HepG2 (cell line): ENCODE measurements around the gene ERP27. TPM values are rescaled to one million over a fixed set of nuclear protein-coding genes. Genes with fewer than 3 reads are reported as not detected.

Source experiments
- ATAC-seq: fragments of 200-7000 bp; cut with Tn5 transposase; 3 replicates; pipeline ENCODE4 v1.9.1; 2020; ENCODE audit warnings: mild to moderate bottlenecking, moderate library complexity
- BruUV-seq: library from RNA; stranded (reverse); fragments of 400-500 nt; replicated peaks from 2 replicates; lab custom pipeline; 2021; lab: Mats Ljungman, UMichigan
- CTCF ChIA-PET: fragments of 300-600 bp; formaldehyde crosslinking; extraction: SDS; loops from one replicate; lab custom pipeline; 2021; ENCODE audit warnings: low total read pairs, inconsistent platforms, low intra/inter-chr PET ratio; lab: Yijun Ruan, JAX
- POLR2A ChIA-PET: fragments of 350-600 bp; sonication (Branson Sonifier 250); formaldehyde crosslinking; loops from one replicate; lab custom pipeline; 2020; ENCODE audit warnings: antibody characterized with exemption, inconsistent platforms; lab: Yijun Ruan, JAX
- DNase-seq: peaks from one replicate; pipeline ENCODE4 v3.0.0-alpha.2; 2015; ENCODE audit warnings: low spot score
- FAIRE-seq: peaks from 3 replicates; lab custom pipeline; 2011; peaks lifted over from hg19 to GRCh38; lab: Jason Lieb, UNC
- H2AFZ ChIP-seq: one replicate; pipeline ENCODE4 v1.6.1; 2011; ENCODE audit warnings: low read length, inconsistent platforms
- H3K27ac ChIP-seq: fragments of 300-600 bp; 3 replicates; pipeline ENCODE4 v1.8.0; 2011; ENCODE audit warnings: mixed run types, mild to moderate bottlenecking, mixed read lengths, low read length, inconsistent platforms; ENCODE audit not compliant: insufficient read depth; ENCODE audit errors: extremely low read length
- H3K27me3 ChIP-seq, 2 experiments: fragments of 200-600 bp in 1 of 2; 2 replicates in 1 of 2; 3 replicates in 1 of 2; pipeline versions ENCODE4 v1.6.0 to v1.8.0; 2011; ENCODE audit warnings: low read length in 2 of 2, mild to moderate bottlenecking in 2 of 2, moderate library complexity in 2 of 2, inconsistent platforms in 1 of 2; ENCODE audit not compliant: insufficient read depth in 2 of 2, control insufficient read depth in 1 of 2
- H3K36me3 ChIP-seq, 2 experiments: fragments of 200-600 bp in 1 of 2; replicated peaks in 1 of 2; 2 replicates in 1 of 2; 3 replicates in 1 of 2; pipeline versions ENCODE4 v1.5.1 to v1.8.0; 2011; ENCODE audit warnings: low read length in 2 of 2, inconsistent platforms in 1 of 2; ENCODE audit not compliant: insufficient read depth in 2 of 2, control insufficient read depth in 1 of 2
- H3K4me1 ChIP-seq: 2 replicates; pipeline ENCODE4 v1.5.1; 2012; ENCODE audit warnings: low read length, inconsistent platforms; ENCODE audit not compliant: insufficient read depth
- H3K4me2 ChIP-seq: 2 replicates; pipeline ENCODE4 v1.6.0; 2011; ENCODE audit warnings: low read depth, low read length, inconsistent platforms
- H3K4me3 ChIP-seq, 3 experiments: fragments of 200-600 bp in 1 of 3; sonication (generic), shearing (Covaris generic) in 1 of 3; replicated peaks in 1 of 3; 2 replicates each; pipeline ENCODE4 v1.5.1; 2011 to 2016; ENCODE audit warnings: low read length in 3 of 3, inconsistent platforms in 2 of 3, low read depth in 2 of 3, mild to moderate bottlenecking in 2 of 3, control low read depth in 1 of 3, mixed read lengths in 1 of 3; ENCODE audit not compliant: insufficient read depth in 1 of 3
- H3K79me2 ChIP-seq: one replicate; pipeline ENCODE4 v1.6.1; 2011; ENCODE audit warnings: low read length, inconsistent platforms; ENCODE audit not compliant: insufficient read depth
- H3K9ac ChIP-seq: 2 replicates; pipeline ENCODE4 v1.6.0; 2011; ENCODE audit warnings: mild to moderate bottlenecking, low read depth, low read length, inconsistent platforms; ENCODE audit not compliant: insufficient read depth
- H3K9me3 ChIP-seq: 2 replicates; pipeline ENCODE4 v1.5.1; 2012; ENCODE audit warnings: mild to moderate bottlenecking, low read length
- H4K20me1 ChIP-seq: 2 replicates; pipeline ENCODE4 v1.6.0; 2011; ENCODE audit warnings: inconsistent platforms, mild to moderate bottlenecking, low read length, moderate library complexity; ENCODE audit not compliant: insufficient read depth
- AFF4 ChIP-seq: sonication (generic); formaldehyde crosslinking; IDR thresholded peaks from 2 replicates; pipeline ENCODE4 v1.4.0; 2020; ENCODE audit warnings: missing genetic modification reagents
- ATAD3A ChIP-seq: sonication (generic); formaldehyde crosslinking; IDR thresholded peaks from 2 replicates; pipeline ENCODE4 v1.4.0; 2020; ENCODE audit warnings: missing genetic modification reagents
- CENPX ChIP-seq: sonication (generic); formaldehyde crosslinking; IDR thresholded peaks from 2 replicates; pipeline ENCODE4 v1.9.0; 2021; ENCODE audit warnings: mild to moderate bottlenecking, missing genetic modification reagents, moderate library complexity
- DMAP1 ChIP-seq: IDR thresholded peaks from 2 replicates; pipeline ENCODE4 v1.6.1; 2016
- DNMT3B ChIP-seq: conservative IDR thresholded peaks from 2 replicates; pipeline ENCODE4 v1.6.1; 2016; ENCODE audit warnings: missing biosample characterization, control low read depth
- FUBP1 ChIP-seq: sonication (generic); formaldehyde crosslinking; IDR thresholded peaks from 2 replicates; pipeline ENCODE4 v1.5.1; 2020; ENCODE audit warnings: missing genetic modification reagents, mild to moderate bottlenecking, borderline replicate concordance
- LBX2 ChIP-seq: sonication (generic); formaldehyde crosslinking; IDR thresholded peaks from 2 replicates; pipeline ENCODE4 v1.5.0; 2020; ENCODE audit warnings: missing genetic modification reagents, mild to moderate bottlenecking, borderline replicate concordance
- MED8 ChIP-seq: sonication (generic); formaldehyde crosslinking; IDR thresholded peaks from 2 replicates; pipeline ENCODE4 v1.8.1; 2023; ENCODE audit warnings: mild to moderate bottlenecking, missing genetic modification reagents; ENCODE audit not compliant: insufficient replicate concordance
- NR2C2 ChIP-seq: sonication (generic); formaldehyde crosslinking; IDR thresholded peaks from 2 replicates; pipeline ENCODE4 v1.4.0; 2020; ENCODE audit warnings: missing genetic modification reagents, mild to moderate bottlenecking, moderate library complexity, borderline replicate concordance
- PRMT3 ChIP-seq: sonication (generic); formaldehyde crosslinking; IDR thresholded peaks from 2 replicates; pipeline ENCODE4 v1.8.1; 2022; ENCODE audit warnings: low read depth, mild to moderate bottlenecking, moderate library complexity, missing genetic modification reagents, borderline replicate concordance
- SP1 ChIP-seq, 2 experiments: fragments of 450-650 bp in 1 of 2; sonication (generic) in 1 of 2; formaldehyde crosslinking in 1 of 2; IDR thresholded peaks; 2 replicates each; pipeline versions ENCODE4 v1.4.0 to v1.6.1; 2016 to 2020; ENCODE audit warnings: missing genetic modification reagents in 1 of 2
- ZNF34 ChIP-seq: sonication (generic); formaldehyde crosslinking; IDR thresholded peaks from 2 replicates; pipeline ENCODE4 v1.4.0; 2020; ENCODE audit warnings: mild to moderate bottlenecking, missing genetic modification reagents, borderline replicate concordance
- ZNF691 ChIP-seq: sonication (generic); formaldehyde crosslinking; IDR thresholded peaks from 2 replicates; pipeline ENCODE4 v1.4.0; 2020; ENCODE audit warnings: missing genetic modification reagents, low read depth, mild to moderate bottlenecking, borderline replicate concordance
- ZSCAN20 ChIP-seq: sonication (generic); formaldehyde crosslinking; IDR thresholded peaks from 2 replicates; pipeline ENCODE4 v1.4.0; 2020; ENCODE audit warnings: missing genetic modification reagents, mild to moderate bottlenecking, borderline replicate concordance
- ZXDC ChIP-seq: sonication (generic); formaldehyde crosslinking; IDR thresholded peaks from 2 replicates; pipeline ENCODE4 v1.5.0; 2020; ENCODE audit warnings: mild to moderate bottlenecking, missing genetic modification reagents
- WGBS: methylation state at CpG from one replicate; pipeline ENCODE4 v1.1.6; 2017; ENCODE audit warnings: low lambda C conversion rate; 5-methylcytosine and 5-hydroxymethylcytosine counted together
- in situ Hi-C: cut with HindIII; loops from 2 replicates; pipeline ENCODE4 v1.10.0; 2017; ENCODE audit warnings: low pct_unique_long_range_greater_than_20kb; ENCODE audit not compliant: extremely low pct_ligation_motif_present
- intact Hi-C: fragments of 100-400 bp; cut with micrococcal nuclease; formaldehyde crosslinking; loops from one replicate; pipeline ENCODE4 v1.10.0; 2022; ENCODE audit not compliant: unreplicated experiment
- polyA plus RNA-seq, 8 experiments: library from polyadenylated mRNA; depleted of rRNA in 3 of 8; stranded (reverse) in 7 of 8; unstranded in 1 of 8; fragments of >200 nt; fragmentation: Illumina TruSeq in 4 of 8; extraction: Trizol in 4 of 8; gene quantifications; 2 replicates each; pipeline versions ENCODE4 v1.2.1 to v1.2.3, GENCODE V29; 2011 to 2016; ENCODE audit warnings: low read depth in 4 of 8, missing spikeins in 1 of 8, mixed read lengths in 1 of 8; ENCODE audit not compliant: insufficient read depth in 1 of 8
- total RNA-seq, 5 experiments: library from RNA; depleted of rRNA; stranded (reverse); fragments of >200 nt; fragmentation: Illumina TruSeq; extraction: Trizol; gene quantifications; 2 replicates each; pipeline ENCODE4 v1.2.3, GENCODE V29; 2016; ENCODE audit warnings: low read depth in 1 of 5

The ERP27 gene
- total and polyA plus RNA-seq, 2 of the 13 experiments (the other 11 are each of a cell fraction or from before 2014, with no cell fraction given): 1.8 to 6.6 TPM

- WGBS: 36% methylated on average over 1 of the region's 1 CpG
- ATAC-seq: no peak
- TF ChIP-seq LBX2: no peak
- no peak for TF ChIP-seq SP1 (IDR thresholded peaks at IDR 0.05)
- TF ChIP-seq SP1 (CRISPR knock-in tag; IDR thresholded peaks at IDR 0.05): no peak
- TF ChIP-seq CENPX: no peak
- no peak for TF ChIP-seq NR2C2 (CRISPR knock-in tag)
- no peak for TF ChIP-seq MED8 (CRISPR knock-in tag)
- TF ChIP-seq AFF4 (CRISPR knock-in tag): no peak
- TF ChIP-seq ZXDC: no peak
- no peak for TF ChIP-seq ZNF34 (CRISPR knock-in tag)
- TF ChIP-seq ZNF691 (CRISPR knock-in tag): no peak
- TF ChIP-seq FUBP1 (CRISPR knock-in tag): no peak
- TF ChIP-seq ATAD3A: no peak
- no peak for TF ChIP-seq DMAP1
- no peak for TF ChIP-seq PRMT3
- no peak for TF ChIP-seq ZSCAN20 (CRISPR knock-in tag)
- TF ChIP-seq DNMT3B (CRISPR knock-in tag): no peak
Measured at GRCh38 chr12:14871247-14871646, 67.1 kb downstream of the ERP27 start.

More at GRCh38 chr12:14871247-14871646, 67.1 kb downstream of the ERP27 start:
- intact Hi-C loops (no loop called here), in situ Hi-C loops (no loop called here)
- H3K9ac ChIP-seq: no peak overlapping the region
- ChIA-PET CTCF (no interaction called here), POLR2A (no interaction called here)
- no peak overlapping the region for H2AFZ ChIP-seq
- no peaks in the 10 kb centered on the region for H3K4me1 ChIP-seq
- H3K27me3 ChIP-seq: no peaks in the 10 kb centered on the region
- H3K27ac ChIP-seq: no peak overlapping the region
- FAIRE-seq (no peak), DNase-seq (no peak)
- no peaks in the 10 kb centered on the region for H3K9me3 ChIP-seq
- no peaks in the 10 kb centered on the region for H3K36me3 ChIP-seq
- no peak overlapping the region for H3K4me2 ChIP-seq
- H3K4me3 ChIP-seq: no peak overlapping the region
- no peaks in the 10 kb centered on the region for H3K79me2 ChIP-seq
- BruUV-seq: no TSS peak
- no peaks in the 10 kb centered on the region for H4K20me1 ChIP-seq
